ENCODE results near the gene SPTBN1.

DNA sequence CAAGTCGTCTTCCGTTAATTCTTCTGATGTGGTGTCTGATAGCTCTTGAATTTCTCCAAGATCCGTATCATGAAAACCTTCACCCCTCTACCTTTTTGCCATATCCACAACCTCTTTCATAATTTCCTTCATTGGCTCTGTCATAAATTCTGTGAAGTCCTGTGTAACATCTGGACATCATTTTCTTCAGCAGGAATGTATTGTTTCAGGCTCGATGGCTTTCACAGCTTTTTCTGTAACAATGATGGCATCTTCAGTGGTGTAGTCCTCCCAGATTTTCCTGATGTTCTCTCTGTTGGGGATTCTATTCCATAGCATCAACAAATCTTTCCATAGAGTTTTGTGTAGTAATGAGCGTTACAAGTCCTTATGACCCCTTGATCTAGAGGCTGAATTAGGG is 153.1 kb downstream of the SPTBN1 start:
- TF ChIP-seq, protein P1, sequence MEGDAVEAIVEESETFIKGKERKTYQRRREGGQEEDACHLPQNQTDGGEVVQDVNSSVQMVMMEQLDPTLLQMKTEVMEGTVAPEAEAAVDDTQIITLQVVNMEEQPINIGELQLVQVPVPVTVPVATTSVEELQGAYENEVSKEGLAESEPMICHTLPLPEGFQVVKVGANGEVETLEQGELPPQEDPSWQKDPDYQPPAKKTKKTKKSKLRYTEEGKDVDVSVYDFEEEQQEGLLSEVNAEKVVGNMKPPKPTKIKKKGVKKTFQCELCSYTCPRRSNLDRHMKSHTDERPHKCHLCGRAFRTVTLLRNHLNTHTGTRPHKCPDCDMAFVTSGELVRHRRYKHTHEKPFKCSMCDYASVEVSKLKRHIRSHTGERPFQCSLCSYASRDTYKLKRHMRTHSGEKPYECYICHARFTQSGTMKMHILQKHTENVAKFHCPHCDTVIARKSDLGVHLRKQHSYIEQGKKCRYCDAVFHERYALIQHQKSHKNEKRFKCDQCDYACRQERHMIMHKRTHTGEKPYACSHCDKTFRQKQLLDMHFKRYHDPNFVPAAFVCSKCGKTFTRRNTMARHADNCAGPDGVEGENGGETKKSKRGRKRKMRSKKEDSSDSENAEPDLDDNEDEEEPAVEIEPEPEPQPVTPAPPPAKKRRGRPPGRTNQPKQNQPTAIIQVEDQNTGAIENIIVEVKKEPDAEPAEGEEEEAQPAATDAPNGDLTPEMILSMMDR (IDR thresholded peaks at IDR 0.05), result no peak
- TF ChIP-seq POLR2A (IDR thresholded peaks at IDR 0.05), result no peak
- no peak for TF ChIP-seq EP300 (IDR thresholded peaks at IDR 0.05)
- no peak for TF ChIP-seq POLR2AphosphoS5 (IDR thresholded peaks at IDR 0.05)

Measured in stomach (tissue), 4 donors.